Measurements from ENCODE around the gene BBS9. TPM values are rescaled to one million over a fixed set of nuclear protein-coding genes. Genes with fewer than 3 reads are reported as not detected.

Gene BBS9
- total RNA-seq, 4 donors from 2014 or later = 8.6 to 22.5 (median 15.8) TPM

GRCh38 chr7:33497051-33497450 lies 367.7 kb downstream of the BBS9 start:
- intact Hi-C loops (cut with DNase I; ENCODE audit: low total_unique reads) (loop anchor here (10.0 kb wide), 1 partner anchor 328 kb away; no protein-coding TSS in a partner anchor), in situ Hi-C loops (cut with MboI; ENCODE audit: low pct_ligation_motif_present in 1 of 4, low pct_unique_long_range_greater_than_20kb in 1 of 4, low sequenced_read_pairs in 3 of 4) (no loop called here)
- Histone ChIP-seq H3K9me3 (no peaks in the 10 kb centered on the region), H3K27ac (no peak overlapping the region), H3K27me3 (no peaks in the 10 kb centered on the region), H3K4me1 (no peaks in the 10 kb centered on the region), H3K36me3 (no peaks in the 10 kb centered on the region), H3K4me3 (no peak overlapping the region)
- no peak for DNase-seq
- no peak for TF ChIP-seq EP300 (IDR thresholded peaks at IDR 0.05; ENCODE audit: low read depth)
- TF ChIP-seq POLR2AphosphoS5 (IDR thresholded peaks at IDR 0.05) = no peak
- TF ChIP-seq CTCF (IDR thresholded peaks at IDR 0.05) = no peak
- no peak for TF ChIP-seq POLR2A (IDR thresholded peaks at IDR 0.05)
- 70 to 87% methylated on average over 2 of the region's 2 CpGs for WGBS, 2 donors (ENCODE audit: low coverage in 1 of 2)

GRCh38 chr7:33500703-33501701 lies 371.6 kb downstream of the BBS9 start:
- in situ Hi-C loops (cut with MboI; ENCODE audit: low pct_ligation_motif_present in 1 of 4, low pct_unique_long_range_greater_than_20kb in 1 of 4, low sequenced_read_pairs in 3 of 4) = no loop called here
- no peak for TF ChIP-seq POLR2AphosphoS5 (IDR thresholded peaks at IDR 0.05)
- no peak for TF ChIP-seq EP300 (IDR thresholded peaks at IDR 0.05; ENCODE audit: low read depth)
- TF ChIP-seq POLR2A (IDR thresholded peaks at IDR 0.05) = no peak
- TF ChIP-seq CTCF (IDR thresholded peaks at IDR 0.05) = no peak
- DNase-seq = no peak
- no peaks in the 10 kb centered on the region for H3K36me3 ChIP-seq
- H3K27ac ChIP-seq = no peak overlapping the region
- 76% methylated on average over 7 to 9 of the region's 9 CpGs for WGBS, 2 donors (ENCODE audit: low coverage in 1 of 2)
- intact Hi-C loops (cut with DNase I; ENCODE audit: low total_unique reads) = no loop called here
- no peak overlapping the region for H3K4me3 ChIP-seq
- no peaks in the 10 kb centered on the region for H3K4me1 ChIP-seq
- H3K9me3 ChIP-seq = no peaks in the 10 kb centered on the region
- no peaks in the 10 kb centered on the region for H3K27me3 ChIP-seq

- 94 to 98% methylated on average over 9 of the region's 9 CpGs for WGBS, 2 donors (ENCODE audit: low coverage in 1 of 2)
- no peaks in the 10 kb centered on the region for H3K27me3 ChIP-seq
- H3K4me3 ChIP-seq = no peak overlapping the region
- no peak overlapping the region for H3K27ac ChIP-seq
- no peaks in the 10 kb centered on the region for H3K36me3 ChIP-seq
- in situ Hi-C loops (cut with MboI; ENCODE audit: low pct_ligation_motif_present in 1 of 4, low pct_unique_long_range_greater_than_20kb in 1 of 4, low sequenced_read_pairs in 3 of 4) (no loop called here), intact Hi-C loops (cut with DNase I; ENCODE audit: low total_unique reads) (no loop called here)
- no peak for DNase-seq
- TF ChIP-seq EP300 (IDR thresholded peaks at IDR 0.05; ENCODE audit: low read depth) = no peak
- TF ChIP-seq POLR2AphosphoS5 (IDR thresholded peaks at IDR 0.05) = no peak
- TF ChIP-seq CTCF (IDR thresholded peaks at IDR 0.05) = no peak
- TF ChIP-seq POLR2A (IDR thresholded peaks at IDR 0.05) = no peak
- no peaks in the 10 kb centered on the region for H3K4me1 ChIP-seq
- H3K9me3 ChIP-seq = no peaks in the 10 kb centered on the region
These were observed 373.6 kb downstream of the BBS9 start for GRCh38 chr7:33503014-33503413.

GRCh38 chr7:33503736-33504135 lies 374.4 kb downstream of the BBS9 start:
- no peak for DNase-seq
- 86 to 87% methylated on average over 5 of the region's 5 CpGs for WGBS, 2 donors (ENCODE audit: low coverage in 1 of 2)
- in situ Hi-C loops (cut with MboI; ENCODE audit: low pct_ligation_motif_present in 1 of 4, low pct_unique_long_range_greater_than_20kb in 1 of 4, low sequenced_read_pairs in 3 of 4) = no loop called here
- no peaks in the 10 kb centered on the region for H3K27me3 ChIP-seq
- TF ChIP-seq CTCF (IDR thresholded peaks at IDR 0.05) (no peak), POLR2AphosphoS5 (IDR thresholded peaks at IDR 0.05) (no peak), POLR2A (IDR thresholded peaks at IDR 0.05) (no peak), EP300 (IDR thresholded peaks at IDR 0.05; ENCODE audit: low read depth) (no peak)
- intact Hi-C loops (cut with DNase I; ENCODE audit: low total_unique reads) = no loop called here
- H3K27ac ChIP-seq = no peak overlapping the region
- no peak overlapping the region for H3K4me3 ChIP-seq
- no peaks in the 10 kb centered on the region for H3K36me3 ChIP-seq
- no peaks in the 10 kb centered on the region for H3K9me3 ChIP-seq
- no peaks in the 10 kb centered on the region for H3K4me1 ChIP-seq
